ENCODE data around the gene ATP2B2. TPM values are rescaled to one million over a fixed set of nuclear protein-coding genes. Genes with fewer than 3 reads are reported as not detected.

ATP2B2 gene
- total RNA-seq, 1 experiment from 2014 or later: 0.22 TPM

- Histone ChIP-seq H3K4me2 (ENCODE audit: low read depth, low read length, poor library complexity, severe bottlenecking) (no peak overlapping the region), H3K9ac (ENCODE audit: low read length) (no peak overlapping the region), H4K20me1 (ENCODE audit: insufficient read depth, low read depth, low read length) (no peaks in the 10 kb centered on the region), H3K9me3 (ENCODE audit: low read length) (no peaks in the 10 kb centered on the region), H3K9me2 (replicated peaks; ENCODE audit: insufficient read depth, low read length) (no peaks in the 10 kb centered on the region), H3K27me3 (ENCODE audit: low read length) (no peaks in the 10 kb centered on the region), H2AFZ (ENCODE audit: low read length) (no peak overlapping the region), H3K4me3 (ENCODE audit: low read length) (no peak overlapping the region), H3K27ac (ENCODE audit: low read length) (no peak overlapping the region), H3K79me2 (ENCODE audit: low read length) (no peaks in the 10 kb centered on the region), H3K4me1 (ENCODE audit: low read length) (no peaks in the 10 kb centered on the region), H3K36me3 (ENCODE audit: insufficient read depth, low read length) (no peaks in the 10 kb centered on the region)
- no peak for DNase-seq
Measured at GRCh38 chr3:10338591-10339353, 166.6 kb downstream of the ATP2B2 start.

- H3K9me3 ChIP-seq (ENCODE audit: low read length): no peaks in the 10 kb centered on the region
- no peaks in the 10 kb centered on the region for H3K9me2 ChIP-seq (replicated peaks; ENCODE audit: insufficient read depth, low read length)
- no peaks in the 10 kb centered on the region for H3K36me3 ChIP-seq (ENCODE audit: insufficient read depth, low read length)
- no peaks in the 10 kb centered on the region for H3K4me1 ChIP-seq (ENCODE audit: low read length)
- H3K4me3 ChIP-seq (ENCODE audit: low read length): no peak overlapping the region
- no peak overlapping the region for H2AFZ ChIP-seq (ENCODE audit: low read length)
- H3K4me2 ChIP-seq (ENCODE audit: low read depth, low read length, poor library complexity, severe bottlenecking): no peak overlapping the region
- H4K20me1 ChIP-seq (ENCODE audit: insufficient read depth, low read depth, low read length): no peaks in the 10 kb centered on the region
- no peak for DNase-seq
- no peaks in the 10 kb centered on the region for H3K27me3 ChIP-seq (ENCODE audit: low read length)
- no peak overlapping the region for H3K27ac ChIP-seq (ENCODE audit: low read length)
- H3K9ac ChIP-seq (ENCODE audit: low read length): no peak overlapping the region
- no peaks in the 10 kb centered on the region for H3K79me2 ChIP-seq (ENCODE audit: low read length)
Measured at GRCh38 chr3:10338164-10338470, 167.3 kb downstream of the ATP2B2 start.

GRCh38 chr3:10337323-10338163 is 167.8 kb downstream of the ATP2B2 start:
- DNase-seq: no peak
- H3K9me2 ChIP-seq (replicated peaks; ENCODE audit: insufficient read depth, low read length): no peaks in the 10 kb centered on the region
- H3K27ac ChIP-seq (ENCODE audit: low read length): no peak overlapping the region
- no peaks in the 10 kb centered on the region for H3K4me1 ChIP-seq (ENCODE audit: low read length)
- H3K9ac ChIP-seq (ENCODE audit: low read length): no peak overlapping the region
- H3K36me3 ChIP-seq (ENCODE audit: insufficient read depth, low read length): no peaks in the 10 kb centered on the region
- H2AFZ ChIP-seq (ENCODE audit: low read length): no peak overlapping the region
- no peak overlapping the region for H3K4me2 ChIP-seq (ENCODE audit: low read depth, low read length, poor library complexity, severe bottlenecking)
- H3K9me3 ChIP-seq (ENCODE audit: low read length): no peaks in the 10 kb centered on the region
- H4K20me1 ChIP-seq (ENCODE audit: insufficient read depth, low read depth, low read length): no peaks in the 10 kb centered on the region
- H3K79me2 ChIP-seq (ENCODE audit: low read length): no peaks in the 10 kb centered on the region
- H3K27me3 ChIP-seq (ENCODE audit: low read length): no peaks in the 10 kb centered on the region
- H3K4me3 ChIP-seq (ENCODE audit: low read length): no peak overlapping the region

- no peaks in the 10 kb centered on the region for H3K36me3 ChIP-seq (ENCODE audit: insufficient read depth, low read length)
- no peak for DNase-seq
- no peaks in the 10 kb centered on the region for H3K79me2 ChIP-seq (ENCODE audit: low read length)
- no peaks in the 10 kb centered on the region for H3K9me3 ChIP-seq (ENCODE audit: low read length)
- H3K4me1 ChIP-seq (ENCODE audit: low read length): no peaks in the 10 kb centered on the region
- H3K9me2 ChIP-seq (replicated peaks; ENCODE audit: insufficient read depth, low read length): no peaks in the 10 kb centered on the region
- no peak overlapping the region for H3K4me3 ChIP-seq (ENCODE audit: low read length)
- H3K4me2 ChIP-seq (ENCODE audit: low read depth, low read length, poor library complexity, severe bottlenecking): no peak overlapping the region
- H3K9ac ChIP-seq (ENCODE audit: low read length): no peak overlapping the region
- no peaks in the 10 kb centered on the region for H3K27me3 ChIP-seq (ENCODE audit: low read length)
- H4K20me1 ChIP-seq (ENCODE audit: insufficient read depth, low read depth, low read length): no peaks in the 10 kb centered on the region
- no peak overlapping the region for H2AFZ ChIP-seq (ENCODE audit: low read length)
- no peak overlapping the region for H3K27ac ChIP-seq (ENCODE audit: low read length)
Measured at GRCh38 chr3:10336761-10337160, 168.6 kb downstream of the ATP2B2 start.

- no peak overlapping the region for H3K4me2 ChIP-seq (ENCODE audit: low read depth, low read length, poor library complexity, severe bottlenecking)
- no peak overlapping the region for H2AFZ ChIP-seq (ENCODE audit: low read length)
- H3K79me2 ChIP-seq (ENCODE audit: low read length): no peaks in the 10 kb centered on the region
- no peaks in the 10 kb centered on the region for H4K20me1 ChIP-seq (ENCODE audit: insufficient read depth, low read depth, low read length)
- H3K9me2 ChIP-seq (replicated peaks; ENCODE audit: insufficient read depth, low read length): no peaks in the 10 kb centered on the region
- H3K36me3 ChIP-seq (ENCODE audit: insufficient read depth, low read length): no peaks in the 10 kb centered on the region
- H3K4me1 ChIP-seq (ENCODE audit: low read length): no peaks in the 10 kb centered on the region
- H3K27me3 ChIP-seq (ENCODE audit: low read length): no peaks in the 10 kb centered on the region
- H3K9ac ChIP-seq (ENCODE audit: low read length): no peak overlapping the region
- no peak overlapping the region for H3K27ac ChIP-seq (ENCODE audit: low read length)
- no peak overlapping the region for H3K4me3 ChIP-seq (ENCODE audit: low read length)
- DNase-seq: no peak
- no peaks in the 10 kb centered on the region for H3K9me3 ChIP-seq (ENCODE audit: low read length)
Measured at GRCh38 chr3:10335871-10336622, 169.3 kb downstream of the ATP2B2 start.

GRCh38 chr3:10335190-10335738 is 170.1 kb downstream of the ATP2B2 start:
- Histone ChIP-seq H3K36me3 (ENCODE audit: insufficient read depth, low read length) (no peaks in the 10 kb centered on the region), H2AFZ (ENCODE audit: low read length) (no peak overlapping the region), H3K9me3 (ENCODE audit: low read length) (no peaks in the 10 kb centered on the region), H3K9me2 (replicated peaks; ENCODE audit: insufficient read depth, low read length) (no peaks in the 10 kb centered on the region), H4K20me1 (ENCODE audit: insufficient read depth, low read depth, low read length) (no peaks in the 10 kb centered on the region), H3K27ac (ENCODE audit: low read length) (no peak overlapping the region), H3K4me1 (ENCODE audit: low read length) (no peaks in the 10 kb centered on the region), H3K79me2 (ENCODE audit: low read length) (no peaks in the 10 kb centered on the region), H3K27me3 (ENCODE audit: low read length) (no peaks in the 10 kb centered on the region), H3K9ac (ENCODE audit: low read length) (no peak overlapping the region), H3K4me3 (ENCODE audit: low read length) (no peak overlapping the region), H3K4me2 (ENCODE audit: low read depth, low read length, poor library complexity, severe bottlenecking) (no peak overlapping the region)
- DNase-seq: no peak

GRCh38 chr3:10334459-10334858 is 170.9 kb downstream of the ATP2B2 start:
- no peak overlapping the region for H3K4me2 ChIP-seq (ENCODE audit: low read depth, low read length, poor library complexity, severe bottlenecking)
- no peaks in the 10 kb centered on the region for H3K36me3 ChIP-seq (ENCODE audit: insufficient read depth, low read length)
- H3K9ac ChIP-seq (ENCODE audit: low read length): no peak overlapping the region
- H3K4me1 ChIP-seq (ENCODE audit: low read length): no peaks in the 10 kb centered on the region
- H3K9me3 ChIP-seq (ENCODE audit: low read length): no peaks in the 10 kb centered on the region
- no peak overlapping the region for H3K27ac ChIP-seq (ENCODE audit: low read length)
- no peak overlapping the region for H3K4me3 ChIP-seq (ENCODE audit: low read length)
- H3K9me2 ChIP-seq (replicated peaks; ENCODE audit: insufficient read depth, low read length): no peaks in the 10 kb centered on the region
- H3K79me2 ChIP-seq (ENCODE audit: low read length): no peaks in the 10 kb centered on the region
- H2AFZ ChIP-seq (ENCODE audit: low read length): no peak overlapping the region
- no peaks in the 10 kb centered on the region for H3K27me3 ChIP-seq (ENCODE audit: low read length)
- H4K20me1 ChIP-seq (ENCODE audit: insufficient read depth, low read depth, low read length): no peaks in the 10 kb centered on the region
- DNase-seq: peak; percentile 54

GRCh38 chr3:10334042-10334441 is 171.3 kb downstream of the ATP2B2 start:
- Histone ChIP-seq H3K4me2 (ENCODE audit: low read depth, low read length, poor library complexity, severe bottlenecking) (no peak overlapping the region), H3K27me3 (ENCODE audit: low read length) (no peaks in the 10 kb centered on the region), H4K20me1 (ENCODE audit: insufficient read depth, low read depth, low read length) (no peaks in the 10 kb centered on the region), H3K79me2 (ENCODE audit: low read length) (no peaks in the 10 kb centered on the region), H3K4me1 (ENCODE audit: low read length) (no peaks in the 10 kb centered on the region), H2AFZ (ENCODE audit: low read length) (no peak overlapping the region), H3K36me3 (ENCODE audit: insufficient read depth, low read length) (no peaks in the 10 kb centered on the region), H3K9me3 (ENCODE audit: low read length) (no peaks in the 10 kb centered on the region), H3K4me3 (ENCODE audit: low read length) (no peak overlapping the region), H3K27ac (ENCODE audit: low read length) (no peak overlapping the region), H3K9ac (ENCODE audit: low read length) (no peak overlapping the region), H3K9me2 (replicated peaks; ENCODE audit: insufficient read depth, low read length) (no peaks in the 10 kb centered on the region)
- DNase-seq: no peak

Measured in Karpas-422 (cell line).